Occipital lobe (tissue), 2 donors: ENCODE data around the gene NDUFS7. TPM values are rescaled to one million over a fixed set of nuclear protein-coding genes. Genes with fewer than 3 reads are reported as not detected.

Experiments
- DNase-seq: peaks from one replicate; lab custom pipeline; 2025; lab: John Stamatoyannopoulos, UW
- total RNA-seq: library from RNA; depleted of rRNA; stranded (reverse); fragments of >200 nt; gene quantifications from one replicate; pipeline ENCODE4 v1.2.3, GENCODE V29; 2014

NDUFS7 gene
- total RNA-seq, 1 donor from 2014 or later, result 26.5 TPM

GRCh38 chr19:1400281-1401137 lies 16.8 kb downstream of the NDUFS7 start:
- DNase-seq, result no peak

GRCh38 chr19:1401138-1401888 lies 17.6 kb downstream of the NDUFS7 start, which contains the start of gene GAMT:
Gene GAMT (minus strand): TSS chr19:1401542. CDS start chr19:1401476, 66 bp downstream.
- no peak for DNase-seq

DNA sequence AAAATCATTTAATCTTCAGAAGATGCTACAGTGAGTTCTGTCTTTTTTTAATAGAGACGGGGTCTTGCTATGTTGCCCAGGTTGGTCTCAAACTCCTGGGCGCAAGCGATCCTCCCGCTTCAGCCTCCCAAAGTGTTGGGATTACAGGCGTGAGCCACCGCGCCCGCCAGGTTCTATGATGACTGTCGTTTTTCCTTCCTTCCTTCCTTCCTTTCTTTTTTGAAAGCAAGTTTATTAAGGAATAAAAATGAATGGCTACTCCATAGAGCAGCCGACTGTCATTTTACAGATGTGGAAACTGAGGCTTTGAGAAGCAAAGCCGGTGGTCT lies 18.1 kb downstream of the NDUFS7 start:
- no peak for DNase-seq

DNA sequence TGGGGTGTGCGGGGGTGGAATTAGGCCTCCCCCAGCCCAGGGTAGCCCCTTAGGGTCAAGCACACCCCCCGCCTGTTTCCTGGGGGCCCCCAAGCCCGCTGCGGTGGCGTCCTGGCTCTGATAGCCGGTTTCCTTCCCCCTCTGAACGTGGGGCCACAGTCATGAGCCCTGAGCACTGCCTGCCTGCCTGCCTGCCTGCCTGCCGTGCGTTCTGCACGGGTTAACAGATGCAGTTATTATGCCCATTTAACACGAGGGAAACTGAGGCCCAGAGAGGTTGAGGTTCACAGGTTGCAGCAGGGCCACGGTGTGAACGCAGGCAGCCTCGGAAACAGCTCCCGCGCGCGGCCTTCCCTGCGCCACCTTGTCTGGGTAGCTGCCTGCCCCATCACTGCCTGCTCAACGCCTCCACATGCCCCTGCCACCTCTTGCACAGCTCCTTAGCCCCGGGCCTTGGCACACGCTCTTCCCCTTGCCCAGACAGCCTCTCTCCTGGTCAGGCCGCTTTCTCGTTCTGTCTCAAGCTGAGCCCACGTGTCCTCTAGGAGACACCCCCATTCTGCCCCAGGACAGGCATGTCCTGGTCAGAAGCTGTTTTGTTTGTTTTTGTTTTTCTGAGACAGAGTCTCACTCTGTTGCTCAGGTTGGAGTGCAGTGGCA lies 18.8 kb downstream of the NDUFS7 start:
- no peak for DNase-seq

DNA sequence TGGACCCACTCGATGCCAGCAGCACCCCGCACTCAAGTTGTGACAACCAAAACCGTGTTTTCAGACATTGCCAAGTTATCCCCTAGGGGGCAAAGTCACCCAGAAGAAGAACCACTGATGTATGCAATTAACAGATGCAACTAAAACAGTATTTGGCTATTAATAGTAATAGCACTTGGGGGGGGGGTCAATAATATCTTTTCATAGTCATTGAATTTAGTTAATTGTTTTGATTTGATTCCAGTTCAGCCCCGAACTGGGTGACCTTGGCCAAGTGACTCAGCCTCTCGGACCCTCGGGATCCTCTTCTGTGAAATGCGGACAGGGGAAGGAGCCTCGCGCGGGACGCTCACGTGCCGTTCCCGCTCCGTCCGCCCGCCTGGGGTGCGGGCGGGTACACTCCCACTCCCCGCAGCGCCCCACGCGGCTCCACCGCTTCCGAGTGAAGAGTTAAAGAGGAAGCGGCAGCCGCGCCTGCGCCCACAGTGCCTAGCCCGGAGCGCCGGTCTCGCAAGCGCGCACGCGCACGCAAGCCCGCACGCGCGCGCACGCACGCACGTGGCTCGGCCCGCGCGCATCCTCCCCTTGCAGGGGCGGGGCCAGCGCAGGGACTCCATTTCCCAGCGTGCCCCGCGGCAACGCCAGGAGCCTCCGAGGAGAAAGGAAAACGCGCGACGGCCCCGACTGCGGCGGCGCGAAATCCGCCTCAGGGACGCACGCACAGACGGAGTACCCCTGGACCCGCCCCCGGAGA lies 23.2 kb downstream of the NDUFS7 start:
- DNase-seq, result peak; percentile 96

GRCh38 chr19:1407528-1408299 lies 24.0 kb downstream of the NDUFS7 start, which contains the start of gene DAZAP1:
Gene DAZAP1 (plus strand): TSS chr19:1407586. CDS start chr19:1407774, 188 bp downstream.
- no peak for DNase-seq

DNA sequence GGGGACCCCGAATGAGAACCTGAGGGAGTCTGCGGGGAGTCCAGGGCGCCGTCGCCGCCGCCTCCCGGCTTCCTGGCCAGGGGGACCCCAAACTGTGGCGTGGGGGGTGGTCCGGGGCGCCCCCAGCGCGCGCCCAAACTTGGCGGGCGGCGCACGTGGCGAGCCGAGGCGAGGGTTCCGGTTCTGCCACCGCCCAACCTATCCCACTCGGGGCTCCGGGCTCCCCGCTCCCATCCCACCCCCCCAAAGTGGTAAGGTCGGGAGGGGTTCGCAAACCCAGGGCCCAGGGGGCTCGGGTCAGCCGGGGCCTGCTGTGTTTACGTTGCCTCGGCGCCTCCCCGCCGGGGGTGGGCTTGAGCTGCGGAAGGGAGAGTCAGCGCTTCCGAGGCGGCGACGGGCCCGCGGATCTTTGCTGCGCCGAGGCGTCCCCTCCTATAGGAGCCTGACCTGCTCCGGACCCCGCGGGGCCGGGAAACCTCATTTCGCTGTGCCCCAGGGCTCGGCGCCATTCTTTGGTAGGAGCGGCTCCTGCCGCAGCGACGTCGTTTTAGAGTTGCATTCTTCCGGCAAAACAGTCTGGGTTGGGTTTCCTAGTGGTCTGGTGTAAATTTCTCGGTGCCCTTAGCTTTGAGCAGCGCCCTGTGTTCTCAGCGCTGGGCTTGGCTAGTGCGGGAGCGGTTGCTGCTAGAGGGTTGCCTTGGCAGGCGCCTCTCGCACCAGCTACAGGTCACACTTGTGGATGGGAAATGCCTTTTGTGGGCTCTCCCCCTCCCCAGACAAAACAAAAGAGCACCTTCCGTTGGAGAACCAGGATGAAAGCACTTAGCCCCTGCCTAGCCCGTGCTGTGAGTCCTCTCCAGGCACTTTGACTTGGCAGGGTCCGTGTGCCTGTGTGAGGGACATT lies 24.8 kb downstream of the NDUFS7 start:
- no peak for DNase-seq

- DNase-seq, result no peak
Observed at GRCh38 chr19:1409204-1410005, 25.7 kb downstream of the NDUFS7 start.

DNA sequence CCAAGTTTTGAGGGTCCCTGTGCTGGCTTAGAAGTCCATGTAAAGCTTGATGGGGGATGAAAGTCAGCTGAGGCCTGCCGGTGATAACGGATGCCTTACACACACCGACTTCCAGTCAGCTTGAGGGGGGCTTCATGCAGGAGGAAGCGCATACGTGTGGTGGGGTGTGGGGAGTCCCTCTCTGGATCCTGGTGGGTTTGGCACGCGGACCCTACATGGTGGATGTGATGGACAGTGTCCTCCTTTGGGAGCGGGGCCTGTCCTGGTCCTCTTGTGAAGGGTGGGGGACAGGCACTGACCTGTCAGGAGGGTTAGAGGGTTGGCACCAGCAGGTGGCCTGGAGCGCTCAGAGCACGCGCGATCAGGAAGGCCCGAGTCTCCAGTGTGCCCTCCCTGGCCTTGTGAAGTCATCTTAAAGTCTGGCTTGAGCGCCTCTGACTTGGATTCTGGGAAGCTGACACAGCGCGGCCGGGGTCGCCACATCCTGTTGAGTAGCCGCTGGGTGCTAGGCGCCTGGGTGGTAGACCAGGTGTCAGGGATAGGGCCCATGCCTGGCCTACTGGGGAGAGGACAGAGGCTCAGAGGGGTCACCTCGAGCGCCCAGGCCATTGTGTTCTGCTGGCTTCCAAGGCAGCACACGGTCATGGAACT lies 26.6 kb downstream of the NDUFS7 start:
- DNase-seq, result no peak

DNA sequence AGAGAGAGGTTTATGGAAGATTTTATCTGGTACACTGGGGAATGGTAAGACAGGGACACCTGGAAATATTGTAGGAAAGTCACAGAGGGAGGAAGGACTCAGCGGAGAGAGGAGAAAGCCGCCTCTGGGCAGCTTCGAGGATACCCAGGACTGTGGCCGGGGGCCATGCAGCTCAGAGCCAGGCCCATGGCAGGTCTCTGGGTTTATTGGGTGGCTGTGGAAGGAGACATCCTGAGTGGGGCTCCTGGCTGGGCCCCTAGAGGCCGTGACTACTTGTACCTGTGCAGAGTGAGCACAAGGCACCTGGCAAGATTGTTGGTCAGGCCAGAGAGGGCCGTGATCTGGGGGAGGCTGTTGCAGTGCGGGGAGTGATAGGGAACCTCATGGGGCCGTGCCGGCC lies 27.1 kb downstream of the NDUFS7 start:
- no peak for DNase-seq

DNA sequence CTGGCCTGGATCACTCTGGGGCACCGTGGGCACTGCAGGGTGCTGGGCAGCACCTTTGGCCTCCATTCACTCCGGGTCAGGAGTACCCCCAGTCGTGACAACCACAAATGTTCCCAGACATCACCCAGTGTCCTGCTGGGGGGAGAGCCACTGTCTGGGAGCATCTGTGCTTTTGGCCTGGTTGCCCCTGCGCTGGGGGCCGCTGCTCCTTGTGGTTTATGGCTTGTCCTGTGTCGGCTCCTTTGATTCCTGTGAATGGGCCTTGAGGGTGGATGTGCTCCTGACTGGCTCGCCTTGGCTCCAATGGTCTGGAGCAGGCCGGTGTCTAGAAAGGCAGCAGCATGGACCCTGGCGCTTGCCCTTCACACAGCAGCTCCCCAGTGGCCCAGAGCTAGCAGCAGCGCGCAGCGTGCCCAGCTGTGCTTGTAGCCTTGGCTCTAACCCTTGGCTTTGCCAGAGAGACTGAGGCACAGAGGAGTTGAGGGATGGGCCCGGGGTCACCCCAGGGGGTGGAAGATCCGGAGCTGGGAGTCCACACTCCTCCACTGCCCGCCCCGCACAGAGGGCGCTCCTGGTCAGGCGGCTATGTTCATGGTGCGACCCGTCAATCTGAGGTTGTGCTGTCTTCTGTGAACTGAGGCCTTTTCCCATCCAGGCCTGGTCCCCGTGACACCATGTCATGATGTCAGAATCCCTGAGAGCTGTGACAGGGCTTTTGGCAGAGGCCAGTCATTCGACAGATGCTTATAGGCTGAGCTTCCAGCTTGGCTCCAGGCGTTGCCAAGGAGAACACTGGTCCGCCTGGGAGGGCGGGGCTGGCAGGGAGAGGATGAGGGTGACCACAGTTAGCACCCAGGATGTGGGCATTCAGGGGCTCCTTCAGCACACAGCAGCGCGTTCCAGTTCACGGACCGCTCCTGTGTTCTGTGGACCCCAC lies 27.8 kb downstream of the NDUFS7 start:
- peak; percentile 86 for DNase-seq

GRCh38 chr19:1412323-1412923 lies 28.7 kb downstream of the NDUFS7 start:
- DNase-seq, result no peak

GRCh38 chr19:1412995-1413800 lies 29.5 kb downstream of the NDUFS7 start:
- DNase-seq, result no peak

GRCh38 chr19:1416014-1416841 lies 32.5 kb downstream of the NDUFS7 start:
- no peak for DNase-seq

DNA sequence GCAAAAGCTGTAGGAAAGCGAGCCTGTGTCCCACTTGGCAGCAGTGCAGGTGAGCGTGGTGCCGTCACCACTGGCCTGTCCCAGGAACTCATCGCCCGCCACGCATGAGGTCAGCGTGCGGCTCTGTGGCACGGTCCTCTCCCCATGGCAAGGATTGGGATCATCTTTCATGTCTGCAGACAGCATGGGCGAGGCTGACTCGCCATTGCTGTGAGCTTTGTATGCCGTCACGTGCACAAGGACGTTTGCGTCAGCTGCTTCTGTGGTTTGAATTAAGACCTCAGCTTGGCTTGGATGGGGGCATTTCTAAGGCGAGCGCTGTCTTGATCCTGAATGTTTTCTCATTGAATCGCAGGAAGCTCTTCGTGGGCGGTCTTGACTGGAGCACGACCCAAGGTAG lies 33.4 kb downstream of the NDUFS7 start:
- no peak for DNase-seq
